Measurements from ENCODE around the gene ABCC8. TPM values are rescaled to one million over a fixed set of nuclear protein-coding genes. Genes with fewer than 3 reads are reported as not detected.

Gene ABCC8
- total RNA-seq, 1 experiment from 2014 or later = not detected

DNA sequence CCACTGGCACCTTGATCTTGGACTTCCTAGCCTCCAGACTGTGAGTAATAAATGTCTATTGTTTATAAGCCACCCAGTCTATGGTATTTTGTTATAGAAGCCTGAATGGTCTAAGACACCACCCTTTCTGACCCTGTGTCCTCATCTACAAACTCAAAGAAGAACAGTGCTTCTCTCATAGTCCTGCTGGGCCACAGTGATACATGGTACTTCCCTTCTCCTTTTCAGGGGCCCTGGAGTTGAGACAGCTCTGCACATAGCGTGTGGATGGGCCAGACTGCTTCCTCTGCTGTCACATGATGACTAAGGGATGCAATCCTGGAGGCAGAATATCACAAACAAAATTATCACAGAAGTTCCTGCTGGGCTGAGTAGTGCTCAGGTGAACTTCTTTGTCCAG lies 93.2 kb downstream of the ABCC8 start:
- Mint-ChIP-seq H3K27me3 (ENCODE audit: insufficient read depth, unreplicated experiment) (no peaks in the 10 kb centered on the region), H3K9me3 (ENCODE audit: unreplicated experiment) (no peaks in the 10 kb centered on the region), H3K36me3 (ENCODE audit: insufficient read depth, unreplicated experiment) (peaks cover 17% of the 10 kb centered on the region), H3K4me3 (ENCODE audit: unreplicated experiment) (no peak overlapping the region), H3K27ac (ENCODE audit: unreplicated experiment) (no peak overlapping the region), H3K4me1 (ENCODE audit: low read depth, unreplicated experiment) (no peaks in the 10 kb centered on the region)
- Histone ChIP-seq H3K36me3 (ENCODE audit: control insufficient read depth, insufficient read depth, low read length) (no peaks in the 10 kb centered on the region), H3K4me3 (ENCODE audit: low read depth, low read length) (no peak overlapping the region), H3K9me3 (peaks cover 5% of the 10 kb centered on the region; the same call in 1 of the 2 replicates), H3K27me3 (replicated peaks; ENCODE audit: control insufficient read depth, insufficient read depth, low read length) (no peaks in the 10 kb centered on the region; the same call in 1 of the 2 replicates), H3K4me1 (no peaks in the 10 kb centered on the region)
- ChIA-PET CTCF (interaction anchor here (0.5 to 3.0 kb wide), 24 partner anchors 11 to 595 kb away, joined by 3 to 26 read pairs (median 4); partner anchors contain the start of gene USH1C), POLR2A (no interaction called here)
- no peak for DNase-seq
- no TSS peak for BruUV-seq (replicated peaks)
- TF ChIP-seq, protein P1, sequence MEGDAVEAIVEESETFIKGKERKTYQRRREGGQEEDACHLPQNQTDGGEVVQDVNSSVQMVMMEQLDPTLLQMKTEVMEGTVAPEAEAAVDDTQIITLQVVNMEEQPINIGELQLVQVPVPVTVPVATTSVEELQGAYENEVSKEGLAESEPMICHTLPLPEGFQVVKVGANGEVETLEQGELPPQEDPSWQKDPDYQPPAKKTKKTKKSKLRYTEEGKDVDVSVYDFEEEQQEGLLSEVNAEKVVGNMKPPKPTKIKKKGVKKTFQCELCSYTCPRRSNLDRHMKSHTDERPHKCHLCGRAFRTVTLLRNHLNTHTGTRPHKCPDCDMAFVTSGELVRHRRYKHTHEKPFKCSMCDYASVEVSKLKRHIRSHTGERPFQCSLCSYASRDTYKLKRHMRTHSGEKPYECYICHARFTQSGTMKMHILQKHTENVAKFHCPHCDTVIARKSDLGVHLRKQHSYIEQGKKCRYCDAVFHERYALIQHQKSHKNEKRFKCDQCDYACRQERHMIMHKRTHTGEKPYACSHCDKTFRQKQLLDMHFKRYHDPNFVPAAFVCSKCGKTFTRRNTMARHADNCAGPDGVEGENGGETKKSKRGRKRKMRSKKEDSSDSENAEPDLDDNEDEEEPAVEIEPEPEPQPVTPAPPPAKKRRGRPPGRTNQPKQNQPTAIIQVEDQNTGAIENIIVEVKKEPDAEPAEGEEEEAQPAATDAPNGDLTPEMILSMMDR (IDR thresholded peaks at IDR 0.05; ENCODE audit: insufficient read depth in 1 of 2, low read depth in 1 of 2, low read length in 1 of 2, severe bottlenecking in 1 of 2, unreplicated experiment in 1 of 2) = no peak
- intact Hi-C loops (cut with micrococcal nuclease; ENCODE audit: unreplicated experiment) = no loop called here

DNA sequence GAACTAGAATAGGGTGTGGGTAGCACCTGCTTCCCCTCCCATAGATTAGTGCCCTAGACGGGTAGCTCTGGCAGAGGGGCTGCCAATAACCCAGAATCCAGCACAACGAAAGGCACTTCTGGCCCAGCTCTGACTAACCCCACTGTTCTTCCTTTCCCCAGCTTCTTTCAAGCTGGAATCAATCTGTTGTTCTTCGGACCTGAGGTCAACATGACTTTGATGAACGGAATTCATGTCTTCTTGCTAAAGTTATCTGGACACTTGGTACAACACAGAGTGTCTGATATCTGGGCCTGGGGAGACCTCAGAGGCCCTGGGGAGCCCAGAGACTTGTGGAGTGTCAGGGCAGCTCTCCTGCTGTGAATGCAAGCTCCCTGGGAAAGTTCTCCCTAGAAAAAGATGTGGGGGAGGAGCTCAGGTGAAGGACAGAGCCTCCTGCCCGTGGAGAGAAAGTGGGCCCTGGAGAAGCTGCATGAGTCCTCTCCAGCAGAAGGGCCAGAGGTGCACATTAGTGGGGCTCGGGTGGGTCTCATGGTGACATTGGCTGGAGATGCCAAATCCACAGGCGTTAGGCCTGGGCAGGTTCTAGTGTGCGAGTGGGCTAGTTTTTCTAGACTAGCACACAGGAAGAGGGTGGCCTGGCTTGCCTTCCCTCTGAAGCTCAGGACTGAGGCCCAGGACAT lies 94.5 kb downstream of the ABCC8 start:
- BruUV-seq (replicated peaks) = no TSS peak
- H3K27ac Mint-ChIP-seq (ENCODE audit: unreplicated experiment) = no peak overlapping the region
- intact Hi-C loops (cut with micrococcal nuclease; ENCODE audit: unreplicated experiment) = no loop called here
- no peaks in the 10 kb centered on the region for H3K9me3 Mint-ChIP-seq (ENCODE audit: unreplicated experiment)
- peaks cover 6% of the 10 kb centered on the region; the same call in 1 of the 2 replicates for H3K9me3 ChIP-seq
- no peaks in the 10 kb centered on the region; the same call in 1 of the 2 replicates for H3K27me3 ChIP-seq (replicated peaks; ENCODE audit: control insufficient read depth, insufficient read depth, low read length)
- no peaks in the 10 kb centered on the region for H3K4me1 ChIP-seq
- H3K4me1 Mint-ChIP-seq (ENCODE audit: low read depth, unreplicated experiment) = no peaks in the 10 kb centered on the region
- H3K4me3 Mint-ChIP-seq (ENCODE audit: unreplicated experiment) = no peak overlapping the region
- H3K36me3 Mint-ChIP-seq (ENCODE audit: insufficient read depth, unreplicated experiment) = peaks cover 11% of the 10 kb centered on the region
- H3K27me3 Mint-ChIP-seq (ENCODE audit: insufficient read depth, unreplicated experiment) = no peaks in the 10 kb centered on the region
- ChIA-PET POLR2A (no interaction called here), CTCF (interaction anchor here (1.2 kb wide), 1 partner anchor 91 kb away, joined by 4 read pairs; no protein-coding TSS in a partner anchor)
- no peak overlapping the region for H3K4me3 ChIP-seq (ENCODE audit: low read depth, low read length)
- TF ChIP-seq, protein P1 (IDR thresholded peaks at IDR 0.05; ENCODE audit: insufficient read depth in 1 of 2, low read depth in 1 of 2, low read length in 1 of 2, severe bottlenecking in 1 of 2, unreplicated experiment in 1 of 2) = no peak
- DNase-seq = no peak
- no peaks in the 10 kb centered on the region for H3K36me3 ChIP-seq (ENCODE audit: control insufficient read depth, insufficient read depth, low read length)

DNA sequence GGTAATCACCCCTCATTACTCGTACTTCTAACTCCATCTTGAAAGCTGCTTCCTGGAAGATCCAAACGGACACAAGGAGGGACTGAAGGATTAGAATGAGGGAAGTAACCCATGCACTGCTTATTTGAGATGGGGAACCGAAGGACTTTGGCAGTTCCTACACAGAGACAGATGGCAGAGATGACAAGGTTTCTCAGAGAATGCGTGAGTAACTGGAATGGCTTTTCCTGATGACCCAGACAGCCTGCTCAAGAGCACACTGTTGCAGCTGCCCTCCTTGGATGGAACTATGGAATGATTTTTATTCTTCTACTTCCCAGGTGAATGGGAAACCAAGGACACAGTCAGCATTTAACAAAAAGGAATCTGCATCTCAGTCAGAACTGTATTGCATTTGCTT lies 95.5 kb downstream of the ABCC8 start:
- intact Hi-C loops (cut with micrococcal nuclease; ENCODE audit: unreplicated experiment) = no loop called here
- CTCF ChIA-PET = no interaction called here
- no peaks in the 10 kb centered on the region for H3K36me3 ChIP-seq (ENCODE audit: control insufficient read depth, insufficient read depth, low read length)
- no peak overlapping the region for H3K4me3 ChIP-seq (ENCODE audit: low read depth, low read length)
- TF ChIP-seq, protein P1 (IDR thresholded peaks at IDR 0.05; ENCODE audit: insufficient read depth in 1 of 2, low read depth in 1 of 2, low read length in 1 of 2, severe bottlenecking in 1 of 2, unreplicated experiment in 1 of 2) = no peak
- Mint-ChIP-seq H3K4me1 (ENCODE audit: low read depth, unreplicated experiment) (no peaks in the 10 kb centered on the region), H3K9me3 (ENCODE audit: unreplicated experiment) (no peaks in the 10 kb centered on the region), H3K36me3 (ENCODE audit: insufficient read depth, unreplicated experiment) (peaks cover 15% of the 10 kb centered on the region), H3K27me3 (ENCODE audit: insufficient read depth, unreplicated experiment) (no peaks in the 10 kb centered on the region), H3K27ac (ENCODE audit: unreplicated experiment) (no peak overlapping the region), H3K4me3 (ENCODE audit: unreplicated experiment) (no peak overlapping the region)
- H3K4me1 ChIP-seq = no peaks in the 10 kb centered on the region
- peaks cover 6% of the 10 kb centered on the region; the same call in 1 of the 2 replicates for H3K9me3 ChIP-seq
- POLR2A ChIA-PET = no interaction called here
- H3K27me3 ChIP-seq (replicated peaks; ENCODE audit: control insufficient read depth, insufficient read depth, low read length) = no peaks in the 10 kb centered on the region; the same call in 1 of the 2 replicates
- BruUV-seq (replicated peaks) = no TSS peak
- DNase-seq = no peak

All from Caco-2 (cell line).